HL-60/S4 treated with phorbol 12-myristate 13-acetate at 8.2 ng/mL for 4 days and 3 days (cell line): ENCODE data around the gene RBMS1.

ENCODE experiments used
- in situ Hi-C: fragments of 300-500 bp; cut with MboI; formaldehyde crosslinking; loops from 2 replicates; pipeline ENCODE4 v1.15.0; 2022; ENCODE audit warnings: low sequenced_read_pairs

RBMS1 gene

GRCh38 chr2:160411955-160412354 is 81.7 kb downstream of the RBMS1 start:
- in situ Hi-C loops = no loop called here

GRCh38 chr2:160411167-160411566 is 82.4 kb downstream of the RBMS1 start:
- in situ Hi-C loops = no loop called here

GRCh38 chr2:160409480-160409879 is 84.1 kb downstream of the RBMS1 start:
- in situ Hi-C loops = no loop called here

- in situ Hi-C loops = no loop called here
These were observed 84.7 kb downstream of the RBMS1 start for GRCh38 chr2:160408959-160409291.

- in situ Hi-C loops = no loop called here
These were observed 85.2 kb downstream of the RBMS1 start for GRCh38 chr2:160408173-160408958.

- in situ Hi-C loops = no loop called here
These were observed 86.0 kb downstream of the RBMS1 start for GRCh38 chr2:160407393-160408172.

- in situ Hi-C loops = no loop called here
These were observed 86.8 kb downstream of the RBMS1 start for GRCh38 chr2:160406591-160407392.

- in situ Hi-C loops = no loop called here
These were observed 88.3 kb downstream of the RBMS1 start for GRCh38 chr2:160405077-160405867.

GRCh38 chr2:160402997-160403979 is 90.3 kb downstream of the RBMS1 start:
- in situ Hi-C loops = no loop called here

- in situ Hi-C loops = no loop called here
These were observed 91.1 kb downstream of the RBMS1 start for GRCh38 chr2:160402501-160402900.

- in situ Hi-C loops = no loop called here
These were observed 91.7 kb downstream of the RBMS1 start for GRCh38 chr2:160401895-160402294.

GRCh38 chr2:160399880-160400279 is 93.7 kb downstream of the RBMS1 start:
- in situ Hi-C loops = no loop called here

- in situ Hi-C loops = no loop called here
These were observed 96.1 kb downstream of the RBMS1 start for GRCh38 chr2:160397530-160397865.

GRCh38 chr2:160394153-160394552 is 99.5 kb downstream of the RBMS1 start:
- in situ Hi-C loops = no loop called here

GRCh38 chr2:160392201-160392600 is 101.4 kb downstream of the RBMS1 start:
- in situ Hi-C loops = no loop called here

GRCh38 chr2:160390544-160391455 is 102.8 kb downstream of the RBMS1 start:
- in situ Hi-C loops = no loop called here

GRCh38 chr2:160389875-160390274 is 103.7 kb downstream of the RBMS1 start:
- in situ Hi-C loops = no loop called here

GRCh38 chr2:160388464-160389263 is 104.9 kb downstream of the RBMS1 start:
- in situ Hi-C loops = no loop called here
